IMR-90 (cell line): ENCODE data around the gene RBM15B. TPM values are rescaled to one million over a fixed set of nuclear protein-coding genes. Genes with fewer than 3 reads are reported as not detected.

Experiments
- ATAC-seq: fragments of 200-7000 bp; cut with Tn5 transposase; 2 replicates; pipeline ENCODE4 v1.9.1; 2020; ENCODE audit warnings: low read depth, mild to moderate bottlenecking, moderate library complexity
- BruUV-seq: library from RNA; stranded (reverse); fragments of 400-500 nt; replicated peaks from 2 replicates; lab custom pipeline; 2021; lab: Mats Ljungman, UMichigan
- CTCF ChIA-PET: fragments of 300-600 bp; formaldehyde crosslinking; extraction: SDS; loops from one replicate; lab custom pipeline; 2021; ENCODE audit warnings: antibody characterized with exemption; lab: Yijun Ruan, JAX
- POLR2A ChIA-PET: fragments of 300-600 bp; sonication (Branson Sonifier 250); formaldehyde crosslinking; loops from one replicate; lab custom pipeline; 2022; ENCODE audit warnings: antibody characterized with exemption; ENCODE audit not compliant: unreplicated experiment; lab: Charles Lee
- DNase-seq: peaks from one replicate; pipeline ENCODE4 v3.0.0; 2013
- H2AFZ ChIP-seq: replicated peaks from 2 replicates; pipeline ENCODE3; 2013; ENCODE audit warnings: low read length, mild to moderate bottlenecking; ENCODE audit not compliant: poor library complexity
- H2AK5ac ChIP-seq: 2 replicates; pipeline ENCODE4 v1.6.1; 2013; ENCODE audit warnings: low read depth, low read length, inconsistent platforms
- H2AK9ac ChIP-seq: replicated peaks from 2 replicates; pipeline ENCODE3; 2013; ENCODE audit warnings: mild to moderate bottlenecking, low read depth, low read length, moderate library complexity; ENCODE audit not compliant: poor library complexity
- H2BK120ac ChIP-seq: 2 replicates; pipeline ENCODE4 v1.6.1; 2013; ENCODE audit warnings: low read depth, low read length, inconsistent platforms
- H2BK15ac ChIP-seq: 3 replicates; pipeline ENCODE4 v1.6.1; 2013; ENCODE audit warnings: low read depth, low read length, inconsistent platforms
- H2BK20ac ChIP-seq: 2 replicates; pipeline ENCODE4 v1.6.1; 2013; ENCODE audit warnings: low read depth, mild to moderate bottlenecking, inconsistent platforms, low read length, moderate library complexity
- H2BK5ac ChIP-seq: 2 replicates; pipeline ENCODE4 v1.6.1; 2013; ENCODE audit warnings: mild to moderate bottlenecking, low read depth, low read length, inconsistent platforms; ENCODE audit not compliant: poor library complexity, severe bottlenecking
- H3K14ac ChIP-seq: replicated peaks from 2 replicates; pipeline ENCODE4 v1.6.1; 2013; ENCODE audit warnings: low read depth, low read length, inconsistent platforms
- H3K18ac ChIP-seq: 2 replicates; pipeline ENCODE4 v1.6.1; 2013; ENCODE audit warnings: low read depth, low read length, control low read depth
- H3K23ac ChIP-seq: 2 replicates; pipeline ENCODE4 v1.6.1; 2013; ENCODE audit warnings: low read depth, low read length, inconsistent platforms
- H3K27ac ChIP-seq: 2 replicates; pipeline ENCODE4 v1.5.1; 2013; ENCODE audit warnings: mild to moderate bottlenecking, control low read depth, low read length; ENCODE audit not compliant: insufficient read depth
- H3K27me3 ChIP-seq: 2 replicates; pipeline ENCODE4 v1.6.1; 2013; ENCODE audit warnings: low read length; ENCODE audit not compliant: control insufficient read depth, insufficient read depth
- H3K36me3 ChIP-seq: 2 replicates; pipeline ENCODE4 v1.6.1; 2013; ENCODE audit warnings: low read length, mixed read lengths; ENCODE audit not compliant: control insufficient read depth, insufficient read depth
- H3K4ac ChIP-seq: 2 replicates; pipeline ENCODE4 v1.6.1; 2013; ENCODE audit warnings: low read depth, low read length, inconsistent platforms
- H3K4me1 ChIP-seq: 2 replicates; pipeline ENCODE4 v1.6.1; 2013; ENCODE audit warnings: low read length, mixed read lengths; ENCODE audit not compliant: control insufficient read depth, insufficient read depth
- H3K4me2 ChIP-seq: 2 replicates; pipeline ENCODE4 v1.6.1; 2013; ENCODE audit warnings: low read depth, mild to moderate bottlenecking, control low read depth, low read length, moderate library complexity
- H3K4me3 ChIP-seq: 2 replicates; pipeline ENCODE4 v1.5.1; 2013; ENCODE audit warnings: low read depth, mild to moderate bottlenecking, control low read depth, low read length, moderate library complexity; ENCODE audit not compliant: insufficient read depth
- H3K56ac ChIP-seq: 2 replicates; pipeline ENCODE4 v1.6.1; 2013; ENCODE audit warnings: low read length, inconsistent platforms; ENCODE audit not compliant: insufficient read depth; ENCODE audit errors: extremely low read depth
- H3K79me1 ChIP-seq, 2 experiments: 2 replicates each; pipeline ENCODE4 v1.6.1; 2013; ENCODE audit warnings: low read length in 2 of 2, inconsistent platforms in 1 of 2, low read depth in 1 of 2
- H3K9ac ChIP-seq: 2 replicates; pipeline ENCODE4 v1.6.1; 2013; ENCODE audit warnings: low read depth, low read length, control low read depth
- H3K9me1 ChIP-seq: 2 replicates; pipeline ENCODE4 v1.6.1; 2013; ENCODE audit warnings: low read length, inconsistent platforms; ENCODE audit not compliant: insufficient read depth
- H3K9me3 ChIP-seq: 2 replicates; pipeline ENCODE4 v1.6.1; 2013; ENCODE audit warnings: low read length; ENCODE audit not compliant: control insufficient read depth, insufficient read depth
- H4K20me1 ChIP-seq: 2 replicates; pipeline ENCODE4 v1.6.1; 2013; ENCODE audit warnings: low read length, inconsistent platforms; ENCODE audit not compliant: insufficient read depth
- H4K5ac ChIP-seq: 2 replicates; pipeline ENCODE4 v1.6.1; 2013; ENCODE audit warnings: mild to moderate bottlenecking, low read depth, low read length, control low read depth
- H4K8ac ChIP-seq, 2 experiments: 2 replicates each; pipeline ENCODE4 v1.6.1; 2013; ENCODE audit warnings: low read depth in 2 of 2, low read length in 2 of 2, control low read depth in 1 of 2, inconsistent platforms in 1 of 2
- H4K91ac ChIP-seq: 2 replicates; pipeline ENCODE4 v1.6.1; 2013; ENCODE audit warnings: low read depth, low read length, inconsistent platforms; ENCODE audit not compliant: insufficient read depth
- BHLHE40 ChIP-seq: fragments of 150-350 bp; IDR thresholded peaks from 2 replicates; pipeline ENCODE4 v1.6.1; 2016; ENCODE audit warnings: mild to moderate bottlenecking, low read depth, low read length
- CEBPB ChIP-seq: IDR thresholded peaks from 2 replicates; pipeline ENCODE4 v1.6.1; 2012; ENCODE audit warnings: low read depth, low read length, improper control_type of control experiment
- CHD1 ChIP-seq: IDR thresholded peaks from 2 replicates; pipeline ENCODE4 v1.6.1; 2012; ENCODE audit warnings: low read depth, low read length, improper control_type of control experiment
- FOS ChIP-seq: fragments of 150-350 bp; IDR thresholded peaks from 2 replicates; pipeline ENCODE4 v1.6.1; 2016; ENCODE audit warnings: low read depth, low read length
- MAFK ChIP-seq: IDR thresholded peaks from 2 replicates; pipeline ENCODE4 v1.6.1; 2012; ENCODE audit warnings: low read depth, low read length, improper control_type of control experiment
- MAZ ChIP-seq: IDR thresholded peaks from 2 replicates; pipeline ENCODE4 v1.6.1; 2012; ENCODE audit warnings: low read depth, mild to moderate bottlenecking, low read length, improper control_type of control experiment, moderate library complexity, borderline replicate concordance
- MXI1 ChIP-seq: IDR thresholded peaks from 2 replicates; pipeline ENCODE4 v1.6.1; 2012; ENCODE audit warnings: low read depth, mild to moderate bottlenecking, low read length, moderate library complexity, borderline replicate concordance
- NFE2L2 ChIP-seq: fragments of 150-350 bp; IDR thresholded peaks from 2 replicates; pipeline ENCODE4 v1.6.1; 2016; ENCODE audit warnings: low read depth, mild to moderate bottlenecking, low read length
- POLR2A ChIP-seq: IDR thresholded peaks from 2 replicates; pipeline ENCODE4 v1.6.1; 2012; ENCODE audit warnings: mild to moderate bottlenecking, low read depth, low read length
- RAD21 ChIP-seq: IDR thresholded peaks from 2 replicates; pipeline ENCODE4 v1.6.1; 2012; ENCODE audit warnings: low read length, improper control_type of control experiment
- RCOR1 ChIP-seq: IDR thresholded peaks from 2 replicates; pipeline ENCODE4 v1.6.1; 2012; ENCODE audit warnings: mild to moderate bottlenecking, low read length, improper control_type of control experiment; ENCODE audit not compliant: insufficient replicate concordance
- RFX5 ChIP-seq: IDR thresholded peaks from 2 replicates; pipeline ENCODE4 v1.8.0; 2012; ENCODE audit warnings: low read depth, mild to moderate bottlenecking, low read length, moderate library complexity
- SMC3 ChIP-seq: fragments of 150-350 bp; IDR thresholded peaks from 2 replicates; pipeline ENCODE4 v1.6.1; 2016; ENCODE audit warnings: low read depth, mild to moderate bottlenecking, antibody characterized with exemption, low read length, moderate library complexity
- USF2 ChIP-seq: fragments of 150-350 bp; IDR thresholded peaks from 2 replicates; pipeline ENCODE4 v1.6.1; 2017; ENCODE audit warnings: mild to moderate bottlenecking, antibody characterized with exemption, low read length, low read depth
- WGBS, 2 experiments: methylation state at CpG; one replicate each; pipeline versions ENCODE4 v1.1.5 to v1.1.7; 2013; ENCODE audit warnings: missing lambda C conversion rate in 2 of 2; ENCODE audit not compliant: insufficient read length in 1 of 2; ENCODE audit errors: extremely low coverage in 2 of 2; 5-methylcytosine and 5-hydroxymethylcytosine counted together
- dilution Hi-C: fragments of 300-500 bp; cut with HindIII; formaldehyde crosslinking; loops from one replicate; pipeline ENCODE4 v1.14.3; 2018; ENCODE audit warnings: low sequenced_read_pairs; ENCODE audit not compliant: unreplicated experiment
- in situ Hi-C: fragments of 300-500 bp; cut with MboI; formaldehyde crosslinking; loops from 3 replicates; pipeline ENCODE4 v1.14.3; 2019; ENCODE audit warnings: low sequenced_read_pairs, inconsistent platforms, mixed read lengths
- intact Hi-C: fragments of 100-400 bp; cut with micrococcal nuclease; formaldehyde crosslinking; loops from 2 replicates; pipeline ENCODE4 v1.10.0; 2022
- polyA plus RNA-seq, 3 experiments: library from polyadenylated mRNA; depleted of rRNA; stranded (reverse); fragments of >200 nt; gene quantifications; 2 replicates each; pipeline ENCODE4 v1.2.3, GENCODE V29; 2012; ENCODE audit warnings: low replicate concordance in 1 of 3
- total RNA-seq: library from RNA; depleted of rRNA; stranded (reverse); fragments of >200 nt; gene quantifications from 2 replicates; pipeline ENCODE4 v1.2.3, GENCODE V29; 2012
- TF ChIP-seq, protein P1 (sequence below): fragments of 150-350 bp; IDR thresholded peaks from 2 replicates; pipeline ENCODE4 v1.6.1; 2016; ENCODE audit warnings: low read depth, mild to moderate bottlenecking, low read length, moderate library complexity, borderline replicate concordance
- TF ChIP-seq, protein P2 (sequence below): conservative IDR thresholded peaks from 2 replicates; pipeline ENCODE4 v1.5.1; 2012; ENCODE audit warnings: mild to moderate bottlenecking, low read depth, low read length, improper control_type of control experiment

The RBM15B gene
- total and polyA plus RNA-seq, 2 of the 4 experiments (the other 2 are of a cell fraction), result 16.2 to 17.4 TPM

GRCh38 chr3:51355891-51356578, 35.0 kb upstream of the RBM15B start:
- no TSS peak for BruUV-seq
- Histone ChIP-seq H3K18ac (no peak overlapping the region), H3K27me3 (peaks cover 13% of the 10 kb centered on the region), H3K14ac (no peak overlapping the region), H3K9ac (no peak overlapping the region), H3K4ac (no peak overlapping the region; the same call in 1 of the 2 replicates), H3K56ac (no peak overlapping the region), H2BK120ac (no peak overlapping the region), H3K23ac (no peak overlapping the region), H2BK5ac (no peak overlapping the region), H4K20me1 (no peaks in the 10 kb centered on the region), H2AK5ac (no peak overlapping the region), H2BK20ac (no peak overlapping the region), H3K27ac (no peak overlapping the region), H3K36me3 (no peaks in the 10 kb centered on the region), H4K8ac (no peak overlapping the region), H3K9me1 (no peaks in the 10 kb centered on the region), H2AK9ac (no peak overlapping the region), H3K4me2 (no peak overlapping the region), H3K4me1 (no peaks in the 10 kb centered on the region), H3K9me3 (no peaks in the 10 kb centered on the region), H2BK15ac (no peak overlapping the region), H4K91ac (no peak overlapping the region), H3K79me1 (no peaks in the 10 kb centered on the region), H2AFZ (no peak overlapping the region), H4K5ac (no peak overlapping the region), H3K4me3 (no peak overlapping the region)
- CTCF ChIA-PET, result interaction anchor here (1.1 to 1.6 kb wide), 2 partner anchors 16 to 256 kb away, joined by 3 to 4 read pairs; no protein-coding TSS in a partner anchor
- intact Hi-C loops, result no loop called here
- no peak for DNase-seq
- dilution Hi-C loops, result loop anchor here (25.0 kb wide), 1 partner anchor 244 kb away; no protein-coding TSS in a partner anchor
- 67% methylated on average over 4 of the region's 8 CpGs; no CpG with 5 or more reads in 1 of the 2 experiments for WGBS, 2 experiments
- no peak for TF ChIP-seq RFX5
- TF ChIP-seq, protein P1, sequence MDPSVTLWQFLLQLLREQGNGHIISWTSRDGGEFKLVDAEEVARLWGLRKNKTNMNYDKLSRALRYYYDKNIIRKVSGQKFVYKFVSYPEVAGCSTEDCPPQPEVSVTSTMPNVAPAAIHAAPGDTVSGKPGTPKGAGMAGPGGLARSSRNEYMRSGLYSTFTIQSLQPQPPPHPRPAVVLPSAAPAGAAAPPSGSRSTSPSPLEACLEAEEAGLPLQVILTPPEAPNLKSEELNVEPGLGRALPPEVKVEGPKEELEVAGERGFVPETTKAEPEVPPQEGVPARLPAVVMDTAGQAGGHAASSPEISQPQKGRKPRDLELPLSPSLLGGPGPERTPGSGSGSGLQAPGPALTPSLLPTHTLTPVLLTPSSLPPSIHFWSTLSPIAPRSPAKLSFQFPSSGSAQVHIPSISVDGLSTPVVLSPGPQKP, result no peak
- no peak for TF ChIP-seq CHD1
- TF ChIP-seq MAZ, result no peak
- no peak for TF ChIP-seq RAD21
- no peak for TF ChIP-seq SMC3
- TF ChIP-seq USF2, result no peak
- TF ChIP-seq FOS, result no peak
- no peak for TF ChIP-seq RCOR1
- TF ChIP-seq BHLHE40, result no peak
- no peak for TF ChIP-seq CEBPB
- no peak for TF ChIP-seq MXI1
- TF ChIP-seq MAFK, result no peak
- no peak for TF ChIP-seq NFE2L2
- no peak for TF ChIP-seq POLR2A
- TF ChIP-seq, protein P2, sequence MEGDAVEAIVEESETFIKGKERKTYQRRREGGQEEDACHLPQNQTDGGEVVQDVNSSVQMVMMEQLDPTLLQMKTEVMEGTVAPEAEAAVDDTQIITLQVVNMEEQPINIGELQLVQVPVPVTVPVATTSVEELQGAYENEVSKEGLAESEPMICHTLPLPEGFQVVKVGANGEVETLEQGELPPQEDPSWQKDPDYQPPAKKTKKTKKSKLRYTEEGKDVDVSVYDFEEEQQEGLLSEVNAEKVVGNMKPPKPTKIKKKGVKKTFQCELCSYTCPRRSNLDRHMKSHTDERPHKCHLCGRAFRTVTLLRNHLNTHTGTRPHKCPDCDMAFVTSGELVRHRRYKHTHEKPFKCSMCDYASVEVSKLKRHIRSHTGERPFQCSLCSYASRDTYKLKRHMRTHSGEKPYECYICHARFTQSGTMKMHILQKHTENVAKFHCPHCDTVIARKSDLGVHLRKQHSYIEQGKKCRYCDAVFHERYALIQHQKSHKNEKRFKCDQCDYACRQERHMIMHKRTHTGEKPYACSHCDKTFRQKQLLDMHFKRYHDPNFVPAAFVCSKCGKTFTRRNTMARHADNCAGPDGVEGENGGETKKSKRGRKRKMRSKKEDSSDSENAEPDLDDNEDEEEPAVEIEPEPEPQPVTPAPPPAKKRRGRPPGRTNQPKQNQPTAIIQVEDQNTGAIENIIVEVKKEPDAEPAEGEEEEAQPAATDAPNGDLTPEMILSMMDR, result no peak
- ATAC-seq, result no peak
- in situ Hi-C loops, result no loop called here
- POLR2A ChIA-PET, result no interaction called here
